Activated naive CD8-positive, alpha-beta T cell treated with anti-CD3 and anti-CD28 coated beads, Interleukin-2, amount 50 U/mL, for 24 hours (primary cell): Measurements from ENCODE around the gene CTIF.
"Not testable (repeated sequence)": the region's sequence is repeated elsewhere in the genome, so short reads cannot be mapped to it uniquely, and the experiment has no call there.

Source experiments
- ATAC-seq: fragments of 150-1000 bp; cut with Tn5 transposase; one replicate; pipeline ENCODE4 v1.10.0; 2021
- DNase-seq: peaks from one replicate; pipeline ENCODE4 v3.0.0; 2021
- H3K27ac Mint-ChIP-seq: one replicate; pipeline ENCODE4 v1.8.0; 2021; ENCODE audit warnings: mild to moderate bottlenecking, mixed read lengths
- H3K27me3 Mint-ChIP-seq: one replicate; pipeline ENCODE4 v1.8.0; 2021; ENCODE audit warnings: mixed read lengths
- H3K36me3 Mint-ChIP-seq: one replicate; pipeline ENCODE4 v1.8.0; 2021; ENCODE audit warnings: low read depth, mixed read lengths
- H3K4me1 Mint-ChIP-seq: one replicate; pipeline ENCODE4 v1.8.0; 2021; ENCODE audit warnings: mixed read lengths
- H3K4me3 Mint-ChIP-seq: one replicate; pipeline ENCODE4 v1.8.0; 2021; ENCODE audit warnings: mild to moderate bottlenecking, moderate library complexity, mixed read lengths
- H3K9me3 Mint-ChIP-seq: one replicate; pipeline ENCODE4 v1.8.0; 2021; ENCODE audit warnings: mixed read lengths

Gene CTIF

GRCh38 chr18:48860269-48861180, 321.7 kb downstream of the CTIF start:
- H3K27me3 Mint-ChIP-seq: no peaks in the 10 kb centered on the region
- peaks cover 13% of the 10 kb centered on the region for H3K4me1 Mint-ChIP-seq
- DNase-seq (no peak), ATAC-seq (no peak)
- H3K4me3 Mint-ChIP-seq: no peak overlapping the region
- no peak overlapping the region for H3K27ac Mint-ChIP-seq
- H3K36me3 Mint-ChIP-seq: no peaks in the 10 kb centered on the region
- H3K9me3 Mint-ChIP-seq: no peaks in the 10 kb centered on the region

- Mint-ChIP-seq H3K27me3 (no peaks in the 10 kb centered on the region), H3K4me1 (peaks cover 9% of the 10 kb centered on the region)
- no peak for ATAC-seq
Measured at GRCh38 chr18:48861181-48861708, 322.4 kb downstream of the CTIF start.

GRCh38 chr18:48862132-48862531, 323.3 kb downstream of the CTIF start:
- Mint-ChIP-seq H3K4me1 (peaks cover 9% of the 10 kb centered on the region), H3K36me3 (no peaks in the 10 kb centered on the region), H3K27me3 (no peaks in the 10 kb centered on the region), H3K9me3 (no peaks in the 10 kb centered on the region), H3K4me3 (no peak overlapping the region), H3K27ac (no peak overlapping the region)
- DNase-seq (no peak), ATAC-seq (no peak)

More at GRCh38 chr18:48861181-48861708, 322.4 kb downstream of the CTIF start:
- Mint-ChIP-seq H3K36me3 (no peaks in the 10 kb centered on the region), H3K27ac (no peak overlapping the region), H3K9me3 (no peaks in the 10 kb centered on the region), H3K4me3 (no peak overlapping the region)
- no peak for DNase-seq

- Mint-ChIP-seq H3K36me3 (no peaks in the 10 kb centered on the region), H3K27ac (no peak overlapping the region), H3K27me3 (no peaks in the 10 kb centered on the region), H3K9me3 (no peaks in the 10 kb centered on the region), H3K4me3 (no peak overlapping the region), H3K4me1 (peaks cover 9% of the 10 kb centered on the region)
- DNase-seq (no peak), ATAC-seq (no peak)
Measured at GRCh38 chr18:48862678-48863270, 323.9 kb downstream of the CTIF start.

- H3K36me3 Mint-ChIP-seq: no peaks in the 10 kb centered on the region
Measured at GRCh38 chr18:48863432-48864065, 324.7 kb downstream of the CTIF start.

GRCh38 chr18:48864876-48865275, 326.0 kb downstream of the CTIF start:
- Mint-ChIP-seq H3K27ac (no peak overlapping the region), H3K27me3 (no peaks in the 10 kb centered on the region), H3K36me3 (no peaks in the 10 kb centered on the region), H3K4me3 (no peak overlapping the region), H3K4me1 (peaks cover 30% of the 10 kb centered on the region), H3K9me3 (no peaks in the 10 kb centered on the region)
- ATAC-seq (no peak), DNase-seq (no peak)

More at GRCh38 chr18:48863432-48864065, 324.7 kb downstream of the CTIF start:
- no peak overlapping the region for H3K4me3 Mint-ChIP-seq
- no peaks in the 10 kb centered on the region for H3K9me3 Mint-ChIP-seq
- no peak overlapping the region for H3K27ac Mint-ChIP-seq
- peaks cover 17% of the 10 kb centered on the region for H3K4me1 Mint-ChIP-seq
- no peaks in the 10 kb centered on the region for H3K27me3 Mint-ChIP-seq
- DNase-seq: no peak
- ATAC-seq: no peak

- no peak overlapping the region for H3K27ac Mint-ChIP-seq
- no peak for DNase-seq
- H3K36me3 Mint-ChIP-seq: no peaks in the 10 kb centered on the region
- H3K4me1 Mint-ChIP-seq: peaks cover 32% of the 10 kb centered on the region
- no peak for ATAC-seq
- H3K27me3 Mint-ChIP-seq: no peaks in the 10 kb centered on the region
- no peak overlapping the region for H3K4me3 Mint-ChIP-seq
- no peaks in the 10 kb centered on the region for H3K9me3 Mint-ChIP-seq
Measured at GRCh38 chr18:48866028-48866733, 327.4 kb downstream of the CTIF start.

GRCh38 chr18:48866856-48867255, 328.0 kb downstream of the CTIF start:
- Mint-ChIP-seq H3K36me3 (no peaks in the 10 kb centered on the region), H3K9me3 (no peaks in the 10 kb centered on the region), H3K27me3 (no peaks in the 10 kb centered on the region), H3K27ac (no peak overlapping the region), H3K4me1 (peaks cover 32% of the 10 kb centered on the region), H3K4me3 (no peak overlapping the region)
- DNase-seq (no peak), ATAC-seq (no peak)

- peaks cover 40% of the 10 kb centered on the region for H3K4me1 Mint-ChIP-seq
- no peak overlapping the region for H3K27ac Mint-ChIP-seq
- no peak for DNase-seq
Measured at GRCh38 chr18:48867978-48868377, 329.1 kb downstream of the CTIF start.

GRCh38 chr18:48868468-48869466, 329.9 kb downstream of the CTIF start:
- H3K27me3 Mint-ChIP-seq: no peaks in the 10 kb centered on the region
- ATAC-seq: peak; percentile 76
- H3K27ac Mint-ChIP-seq: peak overlapping the region; percentile 90
- no peaks in the 10 kb centered on the region for H3K36me3 Mint-ChIP-seq
- DNase-seq: peak; percentile 49
- no peaks in the 10 kb centered on the region for H3K9me3 Mint-ChIP-seq
- peak overlapping the region; percentile 28 for H3K4me3 Mint-ChIP-seq
- peaks cover 38% of the 10 kb centered on the region for H3K4me1 Mint-ChIP-seq

More at GRCh38 chr18:48867978-48868377, 329.1 kb downstream of the CTIF start:
- Mint-ChIP-seq H3K27me3 (no peaks in the 10 kb centered on the region), H3K4me3 (peak overlapping the region; percentile 28), H3K9me3 (no peaks in the 10 kb centered on the region), H3K36me3 (no peaks in the 10 kb centered on the region)
- no peak for ATAC-seq

GRCh38 chr18:48869591-48869990, 330.8 kb downstream of the CTIF start:
- DNase-seq: no peak
- peak overlapping the region; percentile 90 for H3K27ac Mint-ChIP-seq
- no peaks in the 10 kb centered on the region for H3K36me3 Mint-ChIP-seq
- no peaks in the 10 kb centered on the region for H3K9me3 Mint-ChIP-seq
- peaks cover 39% of the 10 kb centered on the region for H3K4me1 Mint-ChIP-seq
- H3K4me3 Mint-ChIP-seq: no peak overlapping the region
- no peaks in the 10 kb centered on the region for H3K27me3 Mint-ChIP-seq
- ATAC-seq: no peak

- H3K27me3 Mint-ChIP-seq, ATAC-seq, H3K36me3 Mint-ChIP-seq, DNase-seq, H3K4me3 Mint-ChIP-seq, H3K27ac Mint-ChIP-seq, H3K9me3 Mint-ChIP-seq: not testable (repeated sequence)
- H3K4me1 Mint-ChIP-seq: peaks cover 39% of the 10 kb centered on the region
Measured at GRCh38 chr18:48870926-48871325, 332.1 kb downstream of the CTIF start.

GRCh38 chr18:48871391-48872166, 332.7 kb downstream of the CTIF start:
- Mint-ChIP-seq H3K4me1 (peaks cover 39% of the 10 kb centered on the region), H3K36me3 (no peaks in the 10 kb centered on the region), H3K9me3 (no peaks in the 10 kb centered on the region), H3K27me3 (no peaks in the 10 kb centered on the region), H3K27ac (no peak overlapping the region), H3K4me3 (no peak overlapping the region)
- no peak for DNase-seq
- ATAC-seq: no peak
